Peyer's patch (tissue), 4 donors: ENCODE measurements around the gene TRAF3.

Experiments
- CTCF ChIP-seq, 6 experiments: fragments of 450-650 bp in 4 of 6; fragments of 200-600 bp in 2 of 6; sonication (generic) in 1 of 6; IDR thresholded peaks; one replicate each; pipeline ENCODE4 v1.5.1; 2017 to 2019; ENCODE audit warnings: antibody characterized with exemption in 6 of 6, mild to moderate bottlenecking in 3 of 6, moderate library complexity in 1 of 6
- POLR2A ChIP-seq, 2 donors: fragments of 450-650 bp; IDR thresholded peaks; one replicate each; pipeline ENCODE4 v1.5.1; 2017; ENCODE audit warnings: antibody characterized with exemption in 2 of 2, mild to moderate bottlenecking in 2 of 2, moderate library complexity in 2 of 2

- TF ChIP-seq CTCF (IDR thresholded peaks at IDR 0.05) (no peak), POLR2A (IDR thresholded peaks at IDR 0.05) (no peak)
Observed at GRCh38 chr14:102805941-102806340, 28.7 kb downstream of the TRAF3 start.
